COLO668 (cell line): Measurements from ENCODE around the gene PPIP5K2.
"Not testable (repeated sequence)": the region's sequence is repeated elsewhere in the genome, so short reads cannot be mapped to it uniquely, and the experiment has no call there.

Source experiments
- DNase-seq: peaks from one replicate; lab custom pipeline; 2025; ENCODE audit not compliant: unreplicated experiment; lab: John Stamatoyannopoulos, UW

Gene PPIP5K2

GRCh38 chr5:103120607-103121200, 603 bp downstream of the PPIP5K2 start:
- peak; percentile 10 for DNase-seq

- DNase-seq = no peak
Measured at GRCh38 chr5:103122242-103122641, 2.1 kb downstream of the PPIP5K2 start.

GRCh38 chr5:103126557-103126956, 6.5 kb downstream of the PPIP5K2 start:
- DNase-seq = no peak

- no peak for DNase-seq
Measured at GRCh38 chr5:103127292-103127817, 7.3 kb downstream of the PPIP5K2 start.

- DNase-seq = no peak
Measured at GRCh38 chr5:103128202-103128601, 8.1 kb downstream of the PPIP5K2 start.

- DNase-seq = no peak
Measured at GRCh38 chr5:103132684-103133083, 12.6 kb downstream of the PPIP5K2 start.

- no peak for DNase-seq
Measured at GRCh38 chr5:103133231-103133630, 13.1 kb downstream of the PPIP5K2 start.

GRCh38 chr5:103135461-103135860, 15.4 kb downstream of the PPIP5K2 start:
- no peak for DNase-seq

- no peak for DNase-seq
Measured at GRCh38 chr5:103138202-103138690, 18.1 kb downstream of the PPIP5K2 start.

- peak; percentile 59 for DNase-seq
Measured at GRCh38 chr5:103139264-103139865, 19.3 kb downstream of the PPIP5K2 start.

- not testable (repeated sequence) for DNase-seq
Measured at GRCh38 chr5:103142132-103142531, 22.0 kb downstream of the PPIP5K2 start.

- DNase-seq = no peak
Measured at GRCh38 chr5:103145196-103145595, 25.1 kb downstream of the PPIP5K2 start.

- DNase-seq = no peak
Measured at GRCh38 chr5:103148213-103148612, 28.1 kb downstream of the PPIP5K2 start.

GRCh38 chr5:103151156-103151555, 31.1 kb downstream of the PPIP5K2 start:
- no peak for DNase-seq

GRCh38 chr5:103166706-103167105, 46.6 kb downstream of the PPIP5K2 start:
- no peak for DNase-seq

- DNase-seq = no peak
Measured at GRCh38 chr5:103174147-103174546, 54.0 kb downstream of the PPIP5K2 start.

- DNase-seq = no peak
Measured at GRCh38 chr5:103177543-103177942, 57.4 kb downstream of the PPIP5K2 start.

- no peak for DNase-seq
Measured at GRCh38 chr5:103178167-103178566, 58.1 kb downstream of the PPIP5K2 start.

GRCh38 chr5:103186152-103186551, 66.1 kb downstream of the PPIP5K2 start:
- DNase-seq = no peak

- no peak for DNase-seq
Measured at GRCh38 chr5:103188436-103188835, 68.3 kb downstream of the PPIP5K2 start.

GRCh38 chr5:103203226-103203625, 83.1 kb downstream of the PPIP5K2 start:
- DNase-seq = no peak

GRCh38 chr5:103204990-103205389, 84.9 kb downstream of the PPIP5K2 start:
- not testable (repeated sequence) for DNase-seq
